Natural killer cell treated with Interleukin-12 subunit alpha and Interleukin-12 subunit beta and Interleukin-15 and Interleukin-18, amount 100 ng/mL, for 72 hours (primary cell): ENCODE data around the gene RAB14. TPM values are rescaled to one million over a fixed set of nuclear protein-coding genes. Genes with fewer than 3 reads are reported as not detected.
"Not testable (repeated sequence)": the region's sequence is repeated elsewhere in the genome, so short reads cannot be mapped to it uniquely, and the experiment has no call there.

Source experiments
- ATAC-seq, 2 donors: fragments of 150-1000 bp; cut with Tn5 transposase in 1 of 2; sonication (Bioruptor Pico), chemical (Tn5 transposase) in 1 of 2; 2 replicates each; pipeline ENCODE4 v1.10.0; 2021
- DNase-seq: peaks from one replicate; pipeline ENCODE4 v3.0.0; 2022; ENCODE audit warnings: low spot score
- H3K27ac Mint-ChIP-seq, 2 donors: 1 replicate in 1 of 2; 2 replicates in 1 of 2; pipeline ENCODE4 v1.8.0; 2022; ENCODE audit warnings: mixed read lengths in 2 of 2, mild to moderate bottlenecking in 1 of 2, moderate library complexity in 1 of 2
- H3K27me3 Mint-ChIP-seq, 2 donors: 1 replicate in 1 of 2; 2 replicates in 1 of 2; pipeline ENCODE4 v1.8.0; 2022; ENCODE audit warnings: mixed read lengths in 2 of 2
- H3K36me3 Mint-ChIP-seq: one replicate; pipeline ENCODE4 v1.8.0; 2022; ENCODE audit warnings: mixed read lengths
- H3K4me1 Mint-ChIP-seq, 2 donors: 1 replicate in 1 of 2; 2 replicates in 1 of 2; pipeline ENCODE4 v1.8.0; 2022; ENCODE audit warnings: low read depth in 2 of 2, mixed read lengths in 2 of 2, mild to moderate bottlenecking in 1 of 2
- H3K4me3 Mint-ChIP-seq: one replicate; pipeline ENCODE4 v1.8.0; 2022; ENCODE audit warnings: mixed read lengths
- H3K9me3 Mint-ChIP-seq: 2 replicates; pipeline ENCODE4 v1.8.0; 2022; ENCODE audit warnings: mixed read lengths
- total RNA-seq, 2 donors: library from RNA; stranded (reverse); gene quantifications; one replicate each; pipeline ENCODE4 v1.2.3, GENCODE V29; 2022

RAB14 gene
- total RNA-seq, 2 donors from 2014 or later: 40.6 to 73.8 TPM

DNA sequence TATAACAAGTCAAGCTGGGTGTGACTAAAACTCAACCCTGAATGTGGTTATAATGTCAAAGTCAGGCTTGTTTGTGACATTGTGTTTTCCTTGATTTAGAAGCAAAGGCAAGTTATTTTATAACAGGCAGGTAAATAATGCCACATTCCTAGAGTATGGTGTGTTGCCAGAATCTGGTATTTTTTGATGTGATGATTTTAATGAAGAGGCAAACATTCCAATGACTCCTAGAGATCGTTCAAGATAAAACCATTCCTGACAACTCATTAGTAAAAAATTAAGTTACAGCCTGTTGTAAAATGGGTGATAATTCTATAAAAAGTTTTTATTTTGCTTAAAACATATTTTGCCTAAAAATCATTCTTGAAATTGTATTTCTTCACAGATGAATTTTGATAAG lies 60.0 kb downstream of the RAB14 start:
- Mint-ChIP-seq H3K4me3 (no peak overlapping the region), H3K27ac (peak overlapping the region in 1 of 2 donors; percentile 51), H3K27me3 (no peaks in the 10 kb centered on the region), H3K4me1 (peaks cover 0 to 9% of the 10 kb centered on the region in 2 donors), H3K9me3 (no peaks in the 10 kb centered on the region), H3K36me3 (peaks cover 72% of the 10 kb centered on the region)
- DNase-seq (no peak), ATAC-seq (no peak)

DNA sequence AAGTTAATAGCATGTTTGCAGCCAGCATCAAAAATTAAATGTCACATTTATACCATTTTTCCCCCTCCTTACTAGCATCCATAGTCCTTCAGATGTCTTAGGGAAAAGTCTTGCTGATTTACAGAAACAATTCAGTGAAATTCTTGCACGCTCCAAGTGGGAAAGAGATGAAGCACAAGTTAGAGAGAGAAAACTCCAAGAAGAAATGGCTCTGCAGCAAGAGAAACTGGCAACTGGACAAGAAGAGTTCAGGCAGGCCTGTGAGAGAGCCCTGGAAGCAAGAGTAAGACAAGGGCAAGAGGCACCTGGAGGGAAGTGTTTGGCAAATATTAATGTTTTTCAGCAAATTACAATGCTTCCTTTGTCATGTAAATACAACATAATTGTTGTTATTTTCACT lies 60.4 kb downstream of the RAB14 start:
- Mint-ChIP-seq H3K27me3 (no peaks in the 10 kb centered on the region), H3K36me3 (peaks cover 71% of the 10 kb centered on the region), H3K27ac (no peak overlapping the region), H3K9me3 (no peaks in the 10 kb centered on the region), H3K4me1 (peaks cover 0 to 11% of the 10 kb centered on the region in 2 donors), H3K4me3 (no peak overlapping the region)
- DNase-seq: no peak
- ATAC-seq: no peak

DNA sequence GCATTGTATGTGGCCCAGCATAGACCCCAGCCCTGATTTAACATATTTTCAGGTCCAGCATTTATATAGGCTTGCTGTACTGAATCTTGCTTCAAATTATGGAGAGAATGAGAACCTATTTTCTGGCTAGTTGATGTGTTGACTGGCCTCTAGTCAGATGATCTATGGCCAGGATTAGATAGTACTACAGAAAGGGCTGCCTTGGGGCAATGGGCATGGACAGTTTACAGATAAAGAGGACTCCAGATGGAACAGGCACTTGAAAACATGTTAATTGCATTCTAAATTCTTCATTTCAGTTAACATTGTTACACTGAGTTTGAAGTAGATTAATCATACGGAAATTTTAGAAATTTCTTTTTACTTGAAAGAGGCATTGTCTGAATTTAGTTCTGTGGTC lies 61.5 kb downstream of the RAB14 start:
- no peak for DNase-seq

GRCh38 chr9:121138973-121139372 lies 62.7 kb downstream of the RAB14 start:
- Mint-ChIP-seq H3K27ac (no peak overlapping the region), H3K9me3 (no peaks in the 10 kb centered on the region), H3K4me3 (no peak overlapping the region), H3K36me3 (peaks cover 59% of the 10 kb centered on the region), H3K4me1 (peaks cover 0 to 8% of the 10 kb centered on the region in 2 donors), H3K27me3 (no peaks in the 10 kb centered on the region)
- DNase-seq: no peak
- ATAC-seq: no peak

More for the DNA sequence above, 61.5 kb downstream of the RAB14 start:
- Mint-ChIP-seq H3K4me1 (peaks cover 0 to 11% of the 10 kb centered on the region in 2 donors), H3K27ac (no peak overlapping the region), H3K4me3 (no peak overlapping the region), H3K36me3 (peaks cover 66% of the 10 kb centered on the region), H3K9me3 (no peaks in the 10 kb centered on the region), H3K27me3 (no peaks in the 10 kb centered on the region)
- no peak for ATAC-seq

- peaks cover 0 to 8% of the 10 kb centered on the region in 2 donors for H3K4me1 Mint-ChIP-seq
- ATAC-seq (no peak), DNase-seq (no peak)
- H3K4me3 Mint-ChIP-seq: no peak overlapping the region
- H3K27me3 Mint-ChIP-seq: no peaks in the 10 kb centered on the region
- H3K27ac Mint-ChIP-seq: no peak overlapping the region
- H3K9me3 Mint-ChIP-seq: no peaks in the 10 kb centered on the region
- peaks cover 57% of the 10 kb centered on the region for H3K36me3 Mint-ChIP-seq
Observed at GRCh38 chr9:121138561-121138960, 63.1 kb downstream of the RAB14 start.

- DNase-seq (no peak), ATAC-seq (no peak)
- no peak overlapping the region for H3K4me3 Mint-ChIP-seq
- no peak overlapping the region for H3K27ac Mint-ChIP-seq
- peaks cover 16 to 26% of the 10 kb centered on the region in 2 donors for H3K4me1 Mint-ChIP-seq
- no peaks in the 10 kb centered on the region for H3K9me3 Mint-ChIP-seq
- H3K36me3 Mint-ChIP-seq: peaks cover 41% of the 10 kb centered on the region
- no peaks in the 10 kb centered on the region for H3K27me3 Mint-ChIP-seq
Observed at GRCh38 chr9:121135642-121136041, 66.0 kb downstream of the RAB14 start.

GRCh38 chr9:121133104-121133816 lies 68.4 kb downstream of the RAB14 start:
- Mint-ChIP-seq H3K36me3 (peaks cover 42% of the 10 kb centered on the region), H3K27me3 (no peaks in the 10 kb centered on the region), H3K4me3 (no peak overlapping the region), H3K27ac (peak overlapping the region in 1 of 2 donors; percentile 9), H3K4me1 (peaks cover 31 to 36% of the 10 kb centered on the region in 2 donors), H3K9me3 (no peaks in the 10 kb centered on the region)
- no peak for ATAC-seq
- no peak for DNase-seq

GRCh38 chr9:121129384-121129783 lies 72.3 kb downstream of the RAB14 start:
- not testable (repeated sequence) for DNase-seq, H3K4me3 Mint-ChIP-seq, ATAC-seq, H3K27me3 Mint-ChIP-seq, H3K9me3 Mint-ChIP-seq, H3K27ac Mint-ChIP-seq
- Mint-ChIP-seq H3K36me3 (peaks cover 39% of the 10 kb centered on the region), H3K4me1 (peaks cover 34 to 36% of the 10 kb centered on the region in 2 donors)

Other genes starting within 250 kb of the RAB14 start
- gene C5, start 151.6 kb downstream of the RAB14 start, total RNA-seq: 1 to 10 TPM in 1 of 2 donors, under 1 TPM in 1; 0.88 to 1.0 TPM
- 100 to 1,000 TPM in 1 of 2 donors, 10 to 100 TPM in 1; 64.6 to 120 TPM for gene CNTRL, start 126.9 kb downstream of the RAB14 start, total RNA-seq
- gene GSN, start 66.3 kb upstream of the RAB14 start, total RNA-seq: 10 to 100 TPM in 1 of 2 donors, 1 to 10 TPM in 1; 9.4 to 40.9 TPM
- 100 to 1,000 TPM in 1 of 2 donors, 10 to 100 TPM in 1; 99.4 to 321 TPM for gene STOM, start 168.4 kb upstream of the RAB14 start, total RNA-seq